Measurements from ENCODE around the gene NCOA7.
"Not testable (repeated sequence)": the region's sequence is repeated elsewhere in the genome, so short reads cannot be mapped to it uniquely, and the experiment has no call there.

Gene NCOA7

GRCh38 chr6:125952764-125953501 is 162.2 kb downstream of the NCOA7 start:
- DNase-seq, result no peak

GRCh38 chr6:125953502-125953875 is 162.7 kb downstream of the NCOA7 start:
- no peak for DNase-seq

GRCh38 chr6:125954735-125955339 is 164.1 kb downstream of the NCOA7 start:
- no peak for DNase-seq

- no peak for DNase-seq
Measured at GRCh38 chr6:125955973-125956372, 165.2 kb downstream of the NCOA7 start.

GRCh38 chr6:125956506-125957390 is 166.0 kb downstream of the NCOA7 start, which contains the start of gene HINT3:
TSS of gene HINT3 (plus strand) at chr6:125956770. CDS start at chr6:125956978, 208 bp downstream.
- peak; percentile 96 for DNase-seq

- no peak for DNase-seq
Measured at GRCh38 chr6:125957391-125957693, 166.6 kb downstream of the NCOA7 start.

- no peak for DNase-seq
Measured at GRCh38 chr6:125957845-125958244, 167.1 kb downstream of the NCOA7 start.

- DNase-seq, result no peak
Measured at GRCh38 chr6:125959041-125959440, 168.3 kb downstream of the NCOA7 start.

- no peak for DNase-seq
Measured at GRCh38 chr6:125961117-125961516, 170.4 kb downstream of the NCOA7 start.

- no peak for DNase-seq
Measured at GRCh38 chr6:125962900-125963497, 172.2 kb downstream of the NCOA7 start.

GRCh38 chr6:125963817-125964216 is 173.1 kb downstream of the NCOA7 start:
- DNase-seq, result no peak

- no peak for DNase-seq
Measured at GRCh38 chr6:125966569-125966968, 175.8 kb downstream of the NCOA7 start.

GRCh38 chr6:125968493-125968892 is 177.7 kb downstream of the NCOA7 start:
- DNase-seq, result no peak

- no peak for DNase-seq
Measured at GRCh38 chr6:125970760-125971159, 180.0 kb downstream of the NCOA7 start.

- not testable (repeated sequence) for DNase-seq
Measured at GRCh38 chr6:125972478-125972877, 181.7 kb downstream of the NCOA7 start.

- no peak for DNase-seq
Measured at GRCh38 chr6:125974214-125974866, 183.6 kb downstream of the NCOA7 start.

- DNase-seq, result no peak
Measured at GRCh38 chr6:125979101-125979500, 188.3 kb downstream of the NCOA7 start.

All from CD4-positive, alpha-beta T cell treated with Interleukin-15 for 1 hour (primary cell).